ENCODE measurements around the gene IGFBPL1.
"Not testable (repeated sequence)": the region's sequence is repeated elsewhere in the genome, so short reads cannot be mapped to it uniquely, and the experiment has no call there.

IGFBPL1 gene

GRCh38 chr9:38423973-38424843 is at the start of gene IGFBPL1:
IGFBPL1 (minus strand) TSS chr9:38424454; CDS start chr9:38424424, 30 bp downstream.
- no peak for DNase-seq (ENCODE audit: low read depth)

GRCh38 chr9:38472583-38473249 is 48.5 kb upstream of the IGFBPL1 start:
- not testable (repeated sequence) for DNase-seq (ENCODE audit: low read depth)

DNA sequence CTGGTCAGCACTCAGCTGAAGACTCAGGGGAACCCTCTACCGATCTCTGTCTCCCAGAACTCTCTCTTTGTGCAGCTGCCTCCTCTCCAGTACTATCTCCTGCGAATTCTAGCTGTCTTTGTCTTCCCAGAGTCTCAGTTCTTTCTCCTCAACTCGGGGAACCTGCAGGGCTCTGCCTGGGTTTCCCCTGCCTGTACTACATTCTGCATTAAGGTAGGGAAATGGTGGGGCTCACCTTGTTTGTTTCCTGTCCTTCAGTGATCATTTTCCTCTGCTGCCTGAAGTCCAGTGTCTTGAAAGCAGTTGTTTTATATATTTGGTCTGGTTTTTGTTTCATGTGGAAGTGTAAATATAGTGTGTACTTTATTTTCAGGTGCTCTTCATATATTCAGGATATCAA is 43.1 kb upstream of the IGFBPL1 start:
- no peak for DNase-seq (ENCODE audit: low read depth)

DNA sequence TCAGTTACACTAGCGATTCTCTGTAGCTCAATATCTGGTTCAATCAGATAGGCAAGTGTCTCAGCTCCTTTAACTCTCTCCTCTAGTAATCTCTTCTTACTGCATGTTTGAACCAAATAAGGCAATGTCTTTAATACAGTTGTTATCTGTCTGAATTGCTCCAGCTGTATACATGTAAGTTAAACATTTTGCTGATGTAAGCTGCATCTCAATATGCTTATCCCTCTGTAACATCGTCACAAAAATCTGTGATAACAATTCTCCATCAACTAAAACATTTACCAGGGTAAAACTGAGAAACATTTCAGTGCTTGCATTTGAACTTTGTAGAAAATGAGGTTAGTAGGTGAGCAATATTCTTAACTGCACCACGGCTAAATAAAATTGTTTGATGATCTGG is 29.6 kb upstream of the IGFBPL1 start:
- no peak for DNase-seq (ENCODE audit: low read depth)

- no peak for DNase-seq (ENCODE audit: low read depth)
Measured at GRCh38 chr9:38451162-38451561, 26.9 kb upstream of the IGFBPL1 start.

DNA sequence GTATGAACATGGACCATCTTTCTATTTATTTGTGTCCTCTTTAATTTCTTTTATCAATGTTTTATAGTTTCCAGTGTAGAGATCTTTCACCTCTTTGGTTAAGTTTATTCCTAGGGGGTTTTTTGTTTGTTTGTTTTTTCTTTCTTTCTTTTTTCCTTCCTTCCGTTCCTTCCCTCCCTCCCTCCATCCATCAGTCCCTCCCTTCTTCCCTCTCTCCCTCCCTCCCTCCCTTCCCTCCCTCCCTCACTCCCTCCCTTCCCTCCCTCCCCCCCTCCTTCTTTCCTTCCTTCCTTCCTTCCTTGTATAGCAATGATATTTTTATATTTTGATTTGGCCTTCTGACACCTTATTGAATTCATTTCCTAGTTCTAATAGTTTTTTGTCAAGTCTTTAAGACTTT is 23.4 kb upstream of the IGFBPL1 start:
- DNase-seq (ENCODE audit: low read depth): no peak

DNA sequence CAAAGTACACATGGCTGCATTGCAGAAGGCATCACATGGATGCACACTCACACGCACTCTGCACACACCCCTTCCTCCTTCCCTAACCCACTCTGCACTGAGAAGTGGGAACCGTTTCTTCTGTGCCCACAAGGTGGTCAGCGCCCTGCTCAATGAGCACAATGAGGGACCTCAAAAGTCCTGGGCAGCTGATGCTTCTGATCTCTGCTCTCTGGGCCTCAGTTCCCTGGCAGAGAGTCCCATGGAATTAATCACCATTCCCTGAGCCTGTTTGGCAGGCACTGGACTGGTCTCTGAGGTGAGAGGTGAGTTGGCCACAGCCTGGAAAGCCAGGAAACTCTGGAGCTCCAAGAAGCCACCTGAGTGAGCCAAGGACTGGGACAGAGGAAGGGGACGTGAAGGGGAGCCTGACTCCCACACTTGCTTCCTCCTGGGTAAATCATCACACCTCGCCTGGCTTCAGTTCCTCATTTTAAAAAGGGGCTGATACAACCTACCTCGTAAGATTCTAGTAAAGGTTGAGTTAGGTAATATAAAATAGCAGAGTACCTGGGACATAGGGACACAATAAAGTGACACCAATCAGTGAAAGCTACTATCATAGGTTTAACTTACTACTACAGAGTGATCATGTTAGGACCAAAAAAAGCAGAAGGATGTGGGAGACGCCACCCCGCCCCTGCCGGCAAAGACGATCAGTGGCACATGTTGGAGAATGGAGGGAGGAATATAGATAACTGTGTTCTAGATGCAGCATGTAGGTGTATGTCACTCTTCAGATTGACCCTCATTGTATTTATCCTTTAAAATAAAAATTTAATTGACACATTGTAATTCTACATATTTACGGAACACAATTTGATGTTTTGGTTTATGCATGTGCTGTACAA is 21.1 kb upstream of the IGFBPL1 start:
- no peak for DNase-seq (ENCODE audit: low read depth)

DNA sequence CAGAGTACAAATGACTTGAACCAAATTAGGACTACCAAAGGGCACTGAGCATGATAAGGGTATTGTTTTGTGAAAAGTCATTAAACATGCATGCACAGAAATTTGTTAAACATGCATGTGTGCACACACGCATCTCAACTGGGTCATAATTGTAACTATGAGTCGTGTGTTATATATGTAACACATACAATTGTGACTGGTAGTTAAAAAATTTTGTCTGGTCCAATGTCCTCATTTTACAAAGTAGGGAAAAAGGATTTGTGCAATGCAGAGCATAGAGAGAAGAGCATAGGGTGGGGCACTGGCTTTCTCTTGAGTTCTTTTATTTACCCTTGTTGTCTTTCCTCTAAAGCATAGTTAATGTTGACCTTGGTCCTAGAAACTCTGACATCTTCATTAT is 19.3 kb upstream of the IGFBPL1 start:
- no peak for DNase-seq (ENCODE audit: low read depth)

DNA sequence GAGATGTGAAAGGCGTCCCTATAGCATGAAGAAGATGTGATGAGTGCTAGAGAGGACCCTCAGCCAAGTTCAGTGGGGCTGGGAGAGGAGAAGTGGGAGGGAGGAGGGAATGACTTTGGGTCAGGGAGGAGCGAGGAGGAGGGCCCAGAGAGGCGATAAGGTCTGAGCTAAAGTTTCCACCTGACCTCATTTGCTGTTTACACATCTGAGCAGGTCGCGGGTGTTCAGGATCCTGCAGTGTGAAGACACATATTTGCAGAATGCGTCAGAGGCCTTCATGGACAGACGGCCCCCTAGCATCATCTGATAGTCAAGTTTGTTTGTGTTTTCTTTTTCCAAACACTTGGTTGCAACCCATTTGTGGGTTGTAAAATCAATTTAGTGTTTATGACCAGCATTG is 18.9 kb upstream of the IGFBPL1 start:
- no peak for DNase-seq (ENCODE audit: low read depth)

DNA sequence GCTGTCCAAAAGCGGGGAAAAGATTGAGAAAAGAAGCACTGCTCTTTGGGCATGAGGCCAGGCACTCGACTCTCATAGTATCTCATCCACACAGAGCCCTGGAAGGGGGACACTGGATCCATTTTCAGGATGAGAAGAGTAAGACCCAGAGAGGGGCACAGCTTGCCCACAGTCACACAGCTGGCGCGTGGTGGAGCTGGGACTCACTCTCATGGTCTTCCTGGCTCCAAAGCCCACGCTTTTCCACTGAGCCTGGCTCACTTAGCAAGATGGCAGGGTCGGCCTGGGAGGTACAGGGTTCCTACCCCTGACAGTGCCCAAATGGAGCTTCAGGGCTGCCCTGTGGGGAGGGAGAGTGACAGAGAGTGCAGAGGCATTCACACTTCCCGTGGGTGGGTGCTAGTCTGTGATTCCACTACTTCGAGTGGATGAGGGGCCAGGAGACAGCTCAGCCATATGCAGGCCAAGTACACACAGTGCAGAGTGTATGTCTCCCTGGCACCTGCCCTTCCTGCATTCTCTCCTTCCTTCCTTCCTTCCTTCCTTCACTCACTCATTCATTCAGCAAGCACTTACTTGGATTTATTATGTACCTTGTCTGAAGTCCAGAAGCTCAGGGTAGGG is 18.3 kb upstream of the IGFBPL1 start:
- no peak for DNase-seq (ENCODE audit: low read depth)

- DNase-seq (ENCODE audit: low read depth): no peak
Measured at GRCh38 chr9:38441347-38442085, 17.3 kb upstream of the IGFBPL1 start.

GRCh38 chr9:38440516-38440915 is 16.3 kb upstream of the IGFBPL1 start:
- no peak for DNase-seq (ENCODE audit: low read depth)

GRCh38 chr9:38439916-38440301 is 15.7 kb upstream of the IGFBPL1 start:
- DNase-seq (ENCODE audit: low read depth): no peak

- no peak for DNase-seq (ENCODE audit: low read depth)
Measured at GRCh38 chr9:38439291-38439915, 15.1 kb upstream of the IGFBPL1 start.

DNA sequence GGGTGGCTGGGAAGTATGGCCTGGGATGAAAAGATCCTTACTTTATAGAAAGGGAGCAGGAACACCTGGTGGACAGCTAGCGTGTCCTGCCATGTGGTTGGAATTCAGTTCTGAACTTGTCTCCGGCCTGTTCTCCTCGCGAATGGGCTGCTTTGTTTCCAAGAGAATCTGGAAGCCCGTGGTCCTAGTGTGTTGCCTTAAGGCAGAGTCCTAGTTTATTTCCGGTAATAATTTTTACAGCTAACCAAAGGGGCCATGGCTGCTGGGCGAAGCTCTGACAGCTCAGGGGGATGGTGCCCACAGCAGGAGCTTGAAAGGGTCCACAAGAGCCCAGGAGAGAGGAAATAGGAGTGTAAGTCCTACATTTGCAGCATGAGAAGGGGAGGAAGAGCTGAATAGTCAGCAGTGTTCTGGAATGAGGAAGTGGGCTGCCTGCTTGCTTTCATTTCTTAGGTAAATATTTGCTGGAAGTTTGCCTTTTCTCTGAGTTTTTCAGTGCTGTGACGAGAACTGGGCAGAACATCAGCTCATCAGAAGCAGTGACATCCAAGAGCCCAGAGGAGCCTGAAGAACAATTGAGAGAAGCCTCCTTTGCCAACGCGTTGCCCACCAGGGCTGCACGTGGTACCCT is 13.1 kb upstream of the IGFBPL1 start:
- DNase-seq (ENCODE audit: low read depth): no peak

DNA sequence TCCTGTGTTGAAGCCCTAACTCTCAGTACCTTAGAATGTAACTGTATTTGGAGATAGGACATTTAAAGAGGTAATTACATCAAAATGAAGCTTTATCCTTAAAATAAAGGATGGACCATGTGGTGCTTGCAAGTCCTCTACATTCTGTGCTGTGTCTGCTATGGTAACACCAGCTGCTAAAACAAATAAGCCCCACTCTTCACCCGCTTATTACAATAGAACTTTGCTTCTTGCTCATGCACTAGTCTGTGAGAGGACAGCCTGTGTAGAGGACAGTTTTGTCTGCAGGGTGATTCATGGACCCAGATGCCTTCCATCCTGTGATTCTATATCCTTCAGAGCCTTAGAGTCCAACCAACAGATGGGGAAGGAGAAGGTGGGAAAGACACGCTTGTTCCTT is 12.5 kb upstream of the IGFBPL1 start:
- no peak for DNase-seq (ENCODE audit: low read depth)

DNA sequence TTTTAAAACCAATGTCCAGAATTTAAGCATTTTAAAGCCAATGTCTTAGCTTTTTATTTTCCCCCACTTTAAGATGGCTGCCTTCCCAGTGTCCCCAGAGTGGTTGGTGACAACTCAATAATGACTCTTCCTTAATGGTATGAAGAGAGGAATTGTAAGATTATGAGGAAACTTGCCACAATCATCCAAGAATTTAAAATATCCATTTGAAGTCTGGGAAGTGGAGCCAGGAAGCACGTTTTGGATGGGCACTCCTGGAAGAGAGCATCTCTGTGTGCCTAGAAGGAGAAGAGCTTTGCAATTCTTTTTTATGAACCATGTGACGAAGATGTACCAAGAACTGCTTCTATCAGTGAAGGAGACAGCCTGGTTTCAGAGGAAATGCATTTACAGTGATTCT is 11.3 kb upstream of the IGFBPL1 start:
- no peak for DNase-seq (ENCODE audit: low read depth)

DNA sequence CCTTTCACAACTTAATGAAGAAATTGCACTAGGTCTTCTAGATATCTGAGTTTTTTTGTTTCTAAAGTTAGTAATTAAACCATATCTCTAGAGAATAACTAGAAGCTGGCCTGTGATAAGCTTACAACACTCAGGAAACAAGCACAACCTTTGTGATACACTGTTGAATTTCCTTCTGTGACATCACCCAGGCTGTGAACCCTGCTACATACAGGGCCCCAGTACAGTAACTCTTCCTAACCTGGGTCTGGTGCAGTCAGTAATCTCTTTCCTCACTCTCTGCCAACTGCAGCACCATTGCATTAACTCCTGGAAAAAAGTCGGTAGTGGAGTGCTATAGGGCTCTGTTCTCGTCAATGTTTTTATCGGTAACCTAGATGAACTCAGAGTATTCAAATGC is 10.6 kb upstream of the IGFBPL1 start:
- no peak for DNase-seq (ENCODE audit: low read depth)

DNA sequence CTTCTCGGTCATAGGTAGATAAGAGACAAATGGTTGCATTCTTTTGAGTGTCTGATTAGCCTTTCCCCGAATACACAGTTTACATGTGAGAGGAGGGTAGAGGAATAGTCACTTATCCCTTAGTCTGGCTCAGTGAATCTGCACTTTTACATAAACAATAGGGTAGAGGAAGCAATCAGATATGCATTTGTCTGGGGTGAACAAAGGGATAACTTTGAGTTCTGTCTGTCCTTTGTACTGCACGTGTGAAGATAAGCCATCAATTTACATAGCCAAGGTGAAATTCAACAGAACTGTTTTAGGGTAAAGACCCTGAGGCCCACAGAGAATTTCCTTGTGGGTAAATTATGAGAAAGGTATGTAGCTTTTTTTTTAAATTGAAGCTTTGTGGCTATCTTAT is 10.1 kb upstream of the IGFBPL1 start:
- no peak for DNase-seq (ENCODE audit: low read depth)

- DNase-seq (ENCODE audit: low read depth): no peak
Measured at GRCh38 chr9:38432922-38433510, 8.8 kb upstream of the IGFBPL1 start.
